GM12878 (cell line): ENCODE data around the gene CUZD1.

Experiments used
- CREB1 ChIP-seq: IDR thresholded peaks from 2 replicates; pipeline ENCODE4 v1.6.1; 2012; ENCODE audit warnings: low read depth, mild to moderate bottlenecking, inconsistent platforms
- EZH2 ChIP-seq: IDR thresholded peaks from 2 replicates; pipeline ENCODE4 v1.6.1; 2012; ENCODE audit warnings: low read depth, mild to moderate bottlenecking, control low read depth, inconsistent platforms, low read length, borderline replicate concordance; ENCODE audit not compliant: control insufficient read depth
- FOS ChIP-seq: IDR thresholded peaks from 3 replicates; pipeline ENCODE4 v1.6.1; 2011; ENCODE audit warnings: borderline replicate concordance; ENCODE audit not compliant: insufficient read length; ENCODE audit errors: extremely low read depth
- MXI1 ChIP-seq: fragments of 150-350 bp; IDR thresholded peaks from 2 replicates; pipeline ENCODE4 v1.6.1; 2011; ENCODE audit warnings: low read depth, mild to moderate bottlenecking, inconsistent platforms, low read length, improper control_type of control experiment
- NFYB ChIP-seq: IDR thresholded peaks from 2 replicates; pipeline ENCODE4 v1.6.1; 2011; ENCODE audit warnings: low read depth, mild to moderate bottlenecking, low read length, improper control_type of control experiment, moderate library complexity; ENCODE audit not compliant: insufficient read depth
- NRF1 ChIP-seq: conservative IDR thresholded peaks from 2 replicates; pipeline ENCODE4 v1.6.1; 2011; ENCODE audit warnings: mild to moderate bottlenecking, low read depth, low read length, improper control_type of control experiment
- POLR2AphosphoS5 ChIP-seq: IDR thresholded peaks from 2 replicates; pipeline ENCODE4 v1.6.1; 2011; ENCODE audit warnings: mild to moderate bottlenecking, low read length, inconsistent platforms
- RAD21 ChIP-seq: IDR thresholded peaks from 2 replicates; pipeline ENCODE4 v1.6.1; 2011; ENCODE audit warnings: mild to moderate bottlenecking, low read depth, low read length, moderate library complexity; ENCODE audit not compliant: insufficient read depth
- TBL1XR1 ChIP-seq: IDR thresholded peaks from 2 replicates; pipeline ENCODE4 v1.6.1; 2012; ENCODE audit warnings: low read depth, low read length, improper control_type of control experiment
- YBX1 ChIP-seq: fragments of 450-650 bp; IDR thresholded peaks from 2 replicates; pipeline ENCODE4 v1.6.1; 2016; ENCODE audit warnings: antibody characterized with exemption
- ZBED1 ChIP-seq: IDR thresholded peaks from 2 replicates; pipeline ENCODE4 v1.6.1; 2016; ENCODE audit warnings: borderline replicate concordance
- TF ChIP-seq, protein P1 (sequence below), 3 experiments: IDR thresholded peaks in 2 of 3; conservative IDR thresholded peaks in 1 of 3; 2 replicates each; pipeline ENCODE4 v1.5.1; 2011; ENCODE audit warnings: low read depth in 3 of 3, low read length in 3 of 3, mild to moderate bottlenecking in 3 of 3, control low read depth in 2 of 3, moderate library complexity in 2 of 3, inconsistent platforms in 1 of 3, mixed read lengths in 1 of 3; ENCODE audit not compliant: control insufficient read depth in 2 of 3, insufficient read depth in 1 of 3; ENCODE audit errors: extremely low read depth in 1 of 3

DNA sequence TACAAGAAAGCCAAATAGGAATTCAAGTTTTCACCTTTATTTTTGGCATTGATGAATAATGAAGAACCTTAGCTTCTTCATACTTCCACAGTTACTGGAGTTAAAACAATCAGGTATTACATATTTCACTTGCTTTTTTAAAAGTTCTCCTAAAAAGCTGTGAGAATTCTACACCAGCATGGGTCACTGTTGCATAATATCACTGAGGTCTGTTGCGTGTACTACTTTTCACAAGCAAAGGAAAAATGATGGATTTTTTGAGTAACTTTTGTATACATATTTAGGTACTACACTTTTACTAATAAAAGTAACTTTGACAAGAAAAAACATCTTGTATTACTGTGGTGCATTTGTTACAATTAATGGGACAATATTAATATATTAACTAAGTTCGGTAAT, 18.5 kb upstream of the CUZD1 start:
- TF ChIP-seq MXI1 (no peak), POLR2AphosphoS5 (no peak), RAD21 (no peak), NFYB (no peak), EZH2 (no peak), NRF1 (no peak), CREB1 (no peak), TBL1XR1 (no peak), YBX1 (no peak), FOS (no peak), ZBED1 (no peak)
- TF ChIP-seq, protein P1, sequence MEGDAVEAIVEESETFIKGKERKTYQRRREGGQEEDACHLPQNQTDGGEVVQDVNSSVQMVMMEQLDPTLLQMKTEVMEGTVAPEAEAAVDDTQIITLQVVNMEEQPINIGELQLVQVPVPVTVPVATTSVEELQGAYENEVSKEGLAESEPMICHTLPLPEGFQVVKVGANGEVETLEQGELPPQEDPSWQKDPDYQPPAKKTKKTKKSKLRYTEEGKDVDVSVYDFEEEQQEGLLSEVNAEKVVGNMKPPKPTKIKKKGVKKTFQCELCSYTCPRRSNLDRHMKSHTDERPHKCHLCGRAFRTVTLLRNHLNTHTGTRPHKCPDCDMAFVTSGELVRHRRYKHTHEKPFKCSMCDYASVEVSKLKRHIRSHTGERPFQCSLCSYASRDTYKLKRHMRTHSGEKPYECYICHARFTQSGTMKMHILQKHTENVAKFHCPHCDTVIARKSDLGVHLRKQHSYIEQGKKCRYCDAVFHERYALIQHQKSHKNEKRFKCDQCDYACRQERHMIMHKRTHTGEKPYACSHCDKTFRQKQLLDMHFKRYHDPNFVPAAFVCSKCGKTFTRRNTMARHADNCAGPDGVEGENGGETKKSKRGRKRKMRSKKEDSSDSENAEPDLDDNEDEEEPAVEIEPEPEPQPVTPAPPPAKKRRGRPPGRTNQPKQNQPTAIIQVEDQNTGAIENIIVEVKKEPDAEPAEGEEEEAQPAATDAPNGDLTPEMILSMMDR (IDR thresholded peaks at IDR 0.05 in 2 of 3, conservative IDR thresholded peaks at IDR 0.05 in 1 of 3; ENCODE audit: control insufficient read depth in 2 of 3, extremely low read depth in 1 of 3, insufficient read depth in 1 of 3, low read depth in 3 of 3, low read length in 3 of 3), result no peak
